Hepatocyte (in vitro differentiated cells): ENCODE results near the gene ZDHHC1. TPM values are rescaled to one million over a fixed set of nuclear protein-coding genes. Genes with fewer than 3 reads are reported as not detected.

ENCODE experiments used
- DNase-seq: peaks from one replicate; pipeline ENCODE4 v3.0.0-alpha.2; 2016; ENCODE audit warnings: low spot score
- H2AFZ ChIP-seq: fragments of 200-600 bp; sonication (generic); 2 replicates; pipeline ENCODE4 v1.6.0; 2016; ENCODE audit warnings: antibody characterized with exemption, mild to moderate bottlenecking
- H3K27ac ChIP-seq: fragments of 200-600 bp; sonication (generic); 2 replicates; pipeline ENCODE4 v1.5.1; 2016; ENCODE audit warnings: mild to moderate bottlenecking
- H3K27me3 ChIP-seq: fragments of 200-600 bp; sonication (generic); 2 replicates; pipeline ENCODE4 v1.6.1; 2016
- H3K36me3 ChIP-seq: fragments of 200-600 bp; sonication (generic); replicated peaks from 2 replicates; pipeline ENCODE4 v1.5.1; 2016; ENCODE audit warnings: low read depth; ENCODE audit not compliant: insufficient read depth
- H3K4me1 ChIP-seq: fragments of 200-600 bp; sonication (generic); 2 replicates; pipeline ENCODE4 v1.5.1; 2016; ENCODE audit warnings: mild to moderate bottlenecking, moderate library complexity; ENCODE audit not compliant: insufficient read depth
- H3K4me2 ChIP-seq: fragments of 200-600 bp; sonication (generic); 2 replicates; pipeline ENCODE4 v1.6.0; 2016
- H3K4me3 ChIP-seq: fragments of 200-600 bp; sonication (generic); 2 replicates; pipeline ENCODE4 v1.5.1; 2016; ENCODE audit warnings: mild to moderate bottlenecking
- H3K79me2 ChIP-seq: fragments of 200-600 bp; sonication (generic); 2 replicates; pipeline ENCODE4 v1.6.0; 2017; ENCODE audit warnings: mild to moderate bottlenecking
- H3K9me2 ChIP-seq: fragments of 200-600 bp; sonication (generic); replicated peaks from 2 replicates; pipeline ENCODE4 v1.6.0; 2017; ENCODE audit warnings: mild to moderate bottlenecking; ENCODE audit not compliant: insufficient read depth
- H3K9me3 ChIP-seq: fragments of 200-600 bp; sonication (generic); 2 replicates; pipeline ENCODE4 v1.5.1; 2016; ENCODE audit warnings: low read depth, mild to moderate bottlenecking
- H4K20me1 ChIP-seq: fragments of 200-600 bp; sonication (generic); 2 replicates; pipeline ENCODE4 v1.6.0; 2016; ENCODE audit warnings: mild to moderate bottlenecking; ENCODE audit not compliant: insufficient read depth, poor library complexity, severe bottlenecking
- CTCF ChIP-seq: fragments of 200-600 bp; sonication (generic); IDR thresholded peaks from 2 replicates; pipeline ENCODE4 v1.5.1; 2016; ENCODE audit warnings: antibody characterized with exemption, mild to moderate bottlenecking; ENCODE audit not compliant: poor library complexity
- EZH2 ChIP-seq: fragments of 200-600 bp; sonication (generic); IDR thresholded peaks from 2 replicates; pipeline ENCODE4 v1.6.1; 2016; ENCODE audit warnings: antibody characterized with exemption, mild to moderate bottlenecking, borderline replicate concordance
- EZH2phosphoT487 ChIP-seq: fragments of 200-600 bp; sonication (generic); IDR thresholded peaks from one replicate; pipeline ENCODE4 v1.6.1; 2018; ENCODE audit warnings: antibody characterized with exemption, mild to moderate bottlenecking, low read depth, moderate library complexity; ENCODE audit not compliant: unreplicated experiment, severe bottlenecking
- WGBS: methylation state at CpG from one replicate; pipeline ENCODE4 v1.1.6; 2016; ENCODE audit warnings: low lambda C conversion rate; ENCODE audit errors: missing lambda C conversion rate; 5-methylcytosine and 5-hydroxymethylcytosine counted together
- polyA plus RNA-seq: library from polyadenylated mRNA; unstranded; fragments of >200 nt; fragmentation: Nextera tagmentation; extraction: Ambion mirVana; gene quantifications from 2 replicates; pipeline ENCODE4 v1.2.1, GENCODE V29; 2016
- total RNA-seq: library from RNA; depleted of rRNA; stranded (reverse); fragments of >200 nt; gene quantifications from 2 replicates; pipeline ENCODE4 v1.2.3, GENCODE V29; 2014

The ZDHHC1 gene
- total and polyA plus RNA-seq, 2 experiments from 2014 or later, result 5.9 to 10.6 TPM

GRCh38 chr16:67404740-67405226 is 11.5 kb downstream of the ZDHHC1 start:
- WGBS, result 71% methylated on average over 5 of the region's 5 CpGs
- H3K4me2 ChIP-seq, result no peak overlapping the region

GRCh38 chr16:67403976-67404555 is 12.2 kb downstream of the ZDHHC1 start:
- Histone ChIP-seq H3K27me3 (no peaks in the 10 kb centered on the region), H3K27ac (peak overlapping the region; percentile 96), H3K36me3 (no peaks in the 10 kb centered on the region), H3K4me1 (peaks cover 16% of the 10 kb centered on the region), H4K20me1 (no peaks in the 10 kb centered on the region), H3K4me3 (no peak overlapping the region), H3K9me2 (no peaks in the 10 kb centered on the region), H3K4me2 (no peak overlapping the region), H3K9me3 (no peaks in the 10 kb centered on the region), H2AFZ (no peak overlapping the region), H3K79me2 (no peaks in the 10 kb centered on the region)
- TF ChIP-seq EZH2 (no peak), EZH2phosphoT487 (no peak), CTCF (no peak)
- no peak for DNase-seq
- WGBS, result 89% methylated on average over 9 of the region's 12 CpGs

More at GRCh38 chr16:67404740-67405226, 11.5 kb downstream of the ZDHHC1 start:
- H3K36me3 ChIP-seq, result no peaks in the 10 kb centered on the region
- H3K4me3 ChIP-seq, result no peak overlapping the region
- no peaks in the 10 kb centered on the region for H3K27me3 ChIP-seq
- no peak overlapping the region for H2AFZ ChIP-seq
- no peaks in the 10 kb centered on the region for H4K20me1 ChIP-seq
- no peaks in the 10 kb centered on the region for H3K79me2 ChIP-seq
- TF ChIP-seq CTCF, result no peak
- no peak for TF ChIP-seq EZH2phosphoT487
- no peak for TF ChIP-seq EZH2
- peaks cover 16% of the 10 kb centered on the region for H3K4me1 ChIP-seq
- H3K9me3 ChIP-seq, result no peaks in the 10 kb centered on the region
- peak overlapping the region; percentile 96 for H3K27ac ChIP-seq
- no peaks in the 10 kb centered on the region for H3K9me2 ChIP-seq
- peak; percentile 93 for DNase-seq

GRCh38 chr16:67400901-67401300 is 15.4 kb downstream of the ZDHHC1 start:
- Histone ChIP-seq H3K4me2 (no peak overlapping the region), H2AFZ (no peak overlapping the region), H3K4me1 (peaks cover 22% of the 10 kb centered on the region), H3K27me3 (no peaks in the 10 kb centered on the region), H3K36me3 (no peaks in the 10 kb centered on the region), H3K27ac (no peak overlapping the region), H3K79me2 (no peaks in the 10 kb centered on the region), H4K20me1 (no peaks in the 10 kb centered on the region), H3K4me3 (no peak overlapping the region), H3K9me2 (no peaks in the 10 kb centered on the region), H3K9me3 (no peaks in the 10 kb centered on the region)
- no peak for DNase-seq
- no peak for TF ChIP-seq CTCF
- TF ChIP-seq EZH2phosphoT487, result no peak
- no peak for TF ChIP-seq EZH2
- 95% methylated on average over 14 of the region's 14 CpGs for WGBS
